ENCODE data around the gene MCC. TPM values are rescaled to one million over a fixed set of nuclear protein-coding genes. Genes with fewer than 3 reads are reported as not detected.

MCC gene
- total RNA-seq, 1 experiment from 2014 or later: 0.60 TPM

- Histone ChIP-seq H3K4me1 (ENCODE audit: insufficient read depth, low read length, poor library complexity, severe bottlenecking) (peaks cover 11% of the 10 kb centered on the region), H3K27ac (ENCODE audit: low read depth, low read length, poor library complexity, severe bottlenecking) (no peak overlapping the region), H3K36me3 (ENCODE audit: insufficient read depth, low read length, poor library complexity, severe bottlenecking) (no peaks in the 10 kb centered on the region), H3K4me3 (ENCODE audit: low read depth, low read length, poor library complexity, severe bottlenecking) (no peak overlapping the region), H3K9me3 (ENCODE audit: low read depth, low read length, poor library complexity, severe bottlenecking) (no peaks in the 10 kb centered on the region), H3K27me3 (replicated peaks; ENCODE audit: insufficient read depth, low read depth, low read length, poor library complexity) (no peaks in the 10 kb centered on the region)
- ChIA-PET CTCF (no interaction called here), POLR2A (ENCODE audit: low non-redundant PET) (no interaction called here)
- BruUV-seq (replicated peaks): no TSS peak
- no peak for DNase-seq (ENCODE audit: low spot score)
- intact Hi-C loops (cut with micrococcal nuclease; ENCODE audit: unreplicated experiment): no loop called here
- TF ChIP-seq EZH2 (IDR thresholded peaks at IDR 0.05; ENCODE audit: borderline replicate concordance, low read depth, low read length, poor library complexity, severe bottlenecking) (no peak), CTCF (conservative IDR thresholded peaks at IDR 0.05; ENCODE audit: low read depth, low read length) (no peak)
Observed at GRCh38 chr5:113233606-113234005, 254.6 kb downstream of the MCC start.

GRCh38 chr5:113232667-113233066 lies 255.6 kb downstream of the MCC start:
- intact Hi-C loops (cut with micrococcal nuclease; ENCODE audit: unreplicated experiment): no loop called here
- ChIA-PET CTCF (no interaction called here), POLR2A (ENCODE audit: low non-redundant PET) (no interaction called here)
- no peak for TF ChIP-seq CTCF (conservative IDR thresholded peaks at IDR 0.05; ENCODE audit: low read depth, low read length)
- no peak for TF ChIP-seq EZH2 (IDR thresholded peaks at IDR 0.05; ENCODE audit: borderline replicate concordance, low read depth, low read length, poor library complexity, severe bottlenecking)
- Histone ChIP-seq H3K36me3 (ENCODE audit: insufficient read depth, low read length, poor library complexity, severe bottlenecking) (no peaks in the 10 kb centered on the region), H3K4me3 (ENCODE audit: low read depth, low read length, poor library complexity, severe bottlenecking) (no peak overlapping the region), H3K27ac (ENCODE audit: low read depth, low read length, poor library complexity, severe bottlenecking) (no peak overlapping the region), H3K9me3 (ENCODE audit: low read depth, low read length, poor library complexity, severe bottlenecking) (no peaks in the 10 kb centered on the region), H3K27me3 (replicated peaks; ENCODE audit: insufficient read depth, low read depth, low read length, poor library complexity) (no peaks in the 10 kb centered on the region), H3K4me1 (ENCODE audit: insufficient read depth, low read length, poor library complexity, severe bottlenecking) (peaks cover 11% of the 10 kb centered on the region)
- no TSS peak for BruUV-seq (replicated peaks)
- DNase-seq (ENCODE audit: low spot score): no peak

- Histone ChIP-seq H3K9me3 (ENCODE audit: low read depth, low read length, poor library complexity, severe bottlenecking) (no peaks in the 10 kb centered on the region), H3K27ac (ENCODE audit: low read depth, low read length, poor library complexity, severe bottlenecking) (no peak overlapping the region), H3K27me3 (replicated peaks; ENCODE audit: insufficient read depth, low read depth, low read length, poor library complexity) (no peaks in the 10 kb centered on the region), H3K4me3 (ENCODE audit: low read depth, low read length, poor library complexity, severe bottlenecking) (no peak overlapping the region), H3K36me3 (ENCODE audit: insufficient read depth, low read length, poor library complexity, severe bottlenecking) (no peaks in the 10 kb centered on the region), H3K4me1 (ENCODE audit: insufficient read depth, low read length, poor library complexity, severe bottlenecking) (peaks cover 11% of the 10 kb centered on the region)
- CTCF ChIA-PET: no interaction called here
- no TSS peak for BruUV-seq (replicated peaks)
- POLR2A ChIA-PET (ENCODE audit: low non-redundant PET): no interaction called here
- TF ChIP-seq CTCF (conservative IDR thresholded peaks at IDR 0.05; ENCODE audit: low read depth, low read length): no peak
- no peak for TF ChIP-seq EZH2 (IDR thresholded peaks at IDR 0.05; ENCODE audit: borderline replicate concordance, low read depth, low read length, poor library complexity, severe bottlenecking)
- intact Hi-C loops (cut with micrococcal nuclease; ENCODE audit: unreplicated experiment): no loop called here
- no peak for DNase-seq (ENCODE audit: low spot score)
Observed at GRCh38 chr5:113232221-113232620, 256.0 kb downstream of the MCC start.

Data from A673 (cell line).